Measurements from ENCODE around the gene IL34.
A peak's percentile ranks its signal among the peaks of the same experiment; 100 is the strongest.

IL34 gene

GRCh38 chr16:70678121-70678897 lies 31.9 kb downstream of the IL34 start:
- no peak for DNase-seq (ENCODE audit: low read depth)

GRCh38 chr16:70678898-70679670 lies 32.7 kb downstream of the IL34 start:
- no peak for DNase-seq (ENCODE audit: low read depth)

- no peak for DNase-seq (ENCODE audit: low read depth)
These were observed 33.5 kb downstream of the IL34 start for GRCh38 chr16:70679671-70680494.

- peak; percentile 44 for DNase-seq (ENCODE audit: low read depth)
These were observed 34.4 kb downstream of the IL34 start for GRCh38 chr16:70680495-70681381.

GRCh38 chr16:70681382-70682238 lies 35.3 kb downstream of the IL34 start:
- DNase-seq (ENCODE audit: low read depth): no peak

- DNase-seq (ENCODE audit: low read depth): no peak
These were observed 36.1 kb downstream of the IL34 start for GRCh38 chr16:70682239-70683145.

GRCh38 chr16:70683146-70683944 lies 37.0 kb downstream of the IL34 start:
- DNase-seq (ENCODE audit: low read depth): no peak

GRCh38 chr16:70684146-70685060 lies 38.0 kb downstream of the IL34 start:
- DNase-seq (ENCODE audit: low read depth): peak; percentile 33

GRCh38 chr16:70685061-70685937 lies 38.9 kb downstream of the IL34 start:
- peak; percentile 33 for DNase-seq (ENCODE audit: low read depth)

GRCh38 chr16:70685938-70686375 lies 39.6 kb downstream of the IL34 start, which contains the start of gene MTSS2:
Gene MTSS2, minus strand, starts transcription at chr16:70686053. Its CDS starts 262 bp downstream, at chr16:70685791.
- DNase-seq (ENCODE audit: low read depth): peak; percentile 91

GRCh38 chr16:70686376-70687101 lies 40.2 kb downstream of the IL34 start:
- no peak for DNase-seq (ENCODE audit: low read depth)

- no peak for DNase-seq (ENCODE audit: low read depth)
These were observed 40.7 kb downstream of the IL34 start for GRCh38 chr16:70687102-70687511.

- DNase-seq (ENCODE audit: low read depth): no peak
These were observed 41.4 kb downstream of the IL34 start for GRCh38 chr16:70687671-70688245.

GRCh38 chr16:70688246-70688742 lies 41.9 kb downstream of the IL34 start:
- DNase-seq (ENCODE audit: low read depth): peak; percentile 82

Data from EH (cell line).